GM18861 (cell line): ENCODE measurements around the gene HSP90AB1.

ENCODE experiments used
- ATAC-seq: cut with Tn5 transposase; IDR thresholded peaks from one replicate; pipeline ENCODE4 v1.9.1; 2021; ENCODE audit not compliant: unreplicated experiment

Gene HSP90AB1

DNA sequence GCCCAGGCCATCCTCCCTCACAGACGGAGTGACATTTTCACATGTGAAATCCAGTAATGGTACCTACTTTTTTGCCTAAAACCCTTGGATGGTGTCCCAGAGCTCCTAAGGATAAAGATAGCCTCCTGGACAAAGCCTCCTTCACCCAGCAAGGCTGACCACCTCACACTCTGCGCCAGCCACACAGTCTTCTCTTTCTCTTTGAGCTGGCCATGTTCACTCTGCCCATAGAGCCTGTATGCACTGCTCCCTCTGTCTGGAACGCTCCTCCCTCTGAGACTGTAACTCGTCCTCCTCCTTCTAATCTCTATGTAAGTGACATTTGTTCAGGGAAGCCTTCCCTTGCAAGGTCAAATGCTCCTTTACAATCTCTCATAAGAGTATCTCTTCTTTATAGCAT lies 38.0 kb downstream of the HSP90AB1 start:
- no peak for ATAC-seq

DNA sequence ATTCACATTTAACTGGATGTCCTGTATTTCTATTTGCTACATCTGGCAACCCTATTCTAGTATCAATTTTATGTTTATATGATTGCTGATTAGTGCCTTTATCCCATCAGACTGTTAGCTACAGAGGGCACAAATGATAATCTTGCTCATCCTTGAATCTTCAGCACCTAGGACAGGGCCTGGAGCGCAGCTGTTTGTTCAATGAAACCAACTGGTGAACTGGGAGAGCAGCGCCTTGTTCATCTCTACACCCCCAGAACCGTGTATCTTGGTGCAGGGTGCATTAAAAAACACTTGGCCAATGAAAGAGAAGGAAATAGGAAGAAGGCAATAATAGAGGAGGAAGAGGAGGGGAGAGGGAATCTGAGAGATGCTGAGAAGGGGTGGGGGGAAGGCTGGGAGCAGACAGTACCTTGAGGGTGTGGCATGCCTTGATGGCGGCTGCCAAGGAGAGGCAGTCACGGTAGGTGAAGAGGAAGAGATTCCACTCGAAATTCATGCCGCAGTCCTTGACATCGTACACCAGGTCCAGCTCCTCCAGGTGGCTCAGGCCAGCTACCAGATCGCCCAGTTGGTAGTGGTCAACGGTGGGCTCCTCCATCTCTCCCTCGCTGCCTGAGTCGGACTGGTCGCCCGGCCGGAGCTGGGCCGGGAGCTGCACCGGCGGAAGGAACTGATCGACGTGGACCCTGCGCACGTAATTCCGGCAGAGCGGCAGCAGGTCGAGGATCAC lies 38.8 kb downstream of the HSP90AB1 start:
- ATAC-seq: no peak

DNA sequence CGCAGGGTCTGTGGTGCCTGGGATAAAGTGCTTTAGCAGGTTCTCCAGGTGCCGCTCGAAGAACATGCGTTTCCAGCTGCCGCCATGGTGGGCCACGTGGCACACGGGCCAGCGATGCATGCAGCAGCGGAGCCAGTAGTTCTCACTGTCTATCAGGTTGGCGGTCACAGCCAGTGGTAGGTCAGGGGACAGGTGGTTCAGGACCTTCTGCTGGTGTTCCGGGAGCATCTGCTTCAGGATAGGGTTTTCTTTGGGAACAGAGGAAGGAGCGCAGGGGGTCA lies 39.3 kb downstream of the HSP90AB1 start:
- no peak for ATAC-seq

DNA sequence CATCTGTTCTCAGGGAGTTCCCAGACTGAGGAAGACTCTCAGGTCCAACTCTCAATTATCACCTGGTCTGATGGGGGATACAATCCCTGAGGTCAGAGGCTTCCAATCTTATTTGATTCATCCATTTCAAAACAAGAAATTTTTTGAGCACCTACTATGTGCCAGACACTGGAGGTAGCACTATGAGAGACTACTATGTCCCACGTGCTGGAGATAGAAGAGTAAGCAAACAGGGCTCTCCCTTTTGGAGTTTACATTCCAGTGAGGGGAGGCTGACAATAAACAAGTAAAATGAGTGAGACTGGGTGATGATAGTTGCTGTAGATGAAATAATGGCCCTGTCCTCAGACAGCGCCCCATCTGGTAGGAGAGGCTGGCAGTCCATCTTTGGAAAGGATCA lies 39.8 kb downstream of the HSP90AB1 start:
- ATAC-seq: no peak

DNA sequence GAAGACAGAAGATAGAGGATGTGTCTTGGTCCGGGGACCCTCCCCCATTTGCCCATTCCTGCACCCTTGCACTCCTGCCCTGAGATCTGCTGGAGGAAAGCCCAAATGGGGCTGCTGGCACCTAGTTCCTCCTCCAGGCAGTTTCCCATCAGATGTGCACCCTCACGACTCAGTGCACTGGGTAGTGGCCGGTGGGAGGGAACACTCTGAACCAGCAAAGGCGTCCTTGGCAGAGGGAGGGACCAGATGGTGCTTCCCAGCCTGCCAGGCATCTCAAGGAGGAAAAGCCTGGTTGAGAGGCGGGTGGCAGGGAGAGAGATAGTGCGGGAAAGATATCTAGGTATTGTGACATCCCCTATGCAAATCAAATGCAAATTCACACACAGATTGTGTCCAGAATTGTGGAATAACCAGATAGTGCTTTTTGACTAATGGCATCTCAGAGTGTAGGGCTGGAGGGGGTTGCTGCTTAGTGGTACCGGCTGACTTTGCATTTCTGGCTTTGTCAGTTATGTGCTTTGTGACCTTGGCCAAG lies 42.9 kb downstream of the HSP90AB1 start:
- no peak for ATAC-seq

DNA sequence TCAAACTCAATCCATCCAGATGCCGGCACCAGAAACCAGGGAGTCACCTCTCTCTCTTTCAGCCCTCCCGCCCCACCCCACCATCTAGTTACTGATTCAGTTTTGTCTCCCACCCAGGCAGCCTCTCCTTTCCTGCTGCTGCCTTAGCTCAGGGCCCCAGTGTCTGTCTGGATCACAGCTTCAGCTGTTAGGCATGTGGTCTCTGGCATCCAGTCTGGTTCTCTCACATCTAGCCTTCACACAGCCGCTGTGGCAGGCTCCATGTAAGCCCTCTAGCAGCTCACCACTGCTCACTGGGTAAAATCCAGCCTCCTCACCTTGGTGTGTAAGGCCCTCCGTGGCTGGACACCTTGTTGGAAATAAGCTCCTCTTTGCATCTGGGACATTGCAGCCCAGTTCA lies 44.9 kb downstream of the HSP90AB1 start:
- no peak for ATAC-seq

DNA sequence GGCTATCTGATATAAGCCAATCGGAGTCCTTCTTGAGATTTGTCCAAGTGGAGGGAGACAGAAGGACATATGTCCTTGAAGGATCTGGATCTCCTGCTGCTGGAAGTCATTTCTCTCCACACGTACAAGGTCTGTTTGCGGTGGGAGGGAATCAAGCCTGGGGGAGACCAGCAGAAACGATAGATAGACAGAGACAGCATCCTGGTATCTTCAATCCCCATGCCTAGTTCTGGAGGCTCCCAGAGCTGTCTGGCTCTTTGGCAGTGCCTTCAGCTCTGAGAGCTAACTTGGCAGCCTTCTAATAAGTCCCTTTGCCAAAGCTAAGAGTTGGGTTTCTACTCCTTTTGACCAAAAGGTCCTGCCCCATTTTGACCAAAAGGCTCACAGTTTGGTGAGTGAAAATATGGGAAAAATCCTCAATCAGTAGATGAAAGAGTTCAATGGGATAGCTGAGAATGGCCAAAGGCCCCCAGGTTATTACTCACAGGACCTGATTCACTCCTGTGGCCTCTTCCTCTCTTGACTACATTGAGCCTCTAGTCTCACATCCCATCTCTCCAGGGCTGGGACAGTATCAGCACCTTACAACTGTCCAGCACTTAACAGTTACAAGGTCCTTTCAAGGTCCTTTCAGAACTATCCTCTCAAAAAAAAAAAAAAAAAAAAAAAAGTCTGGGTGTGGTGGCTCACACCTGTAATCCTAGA lies 45.9 kb downstream of the HSP90AB1 start:
- no peak for ATAC-seq

DNA sequence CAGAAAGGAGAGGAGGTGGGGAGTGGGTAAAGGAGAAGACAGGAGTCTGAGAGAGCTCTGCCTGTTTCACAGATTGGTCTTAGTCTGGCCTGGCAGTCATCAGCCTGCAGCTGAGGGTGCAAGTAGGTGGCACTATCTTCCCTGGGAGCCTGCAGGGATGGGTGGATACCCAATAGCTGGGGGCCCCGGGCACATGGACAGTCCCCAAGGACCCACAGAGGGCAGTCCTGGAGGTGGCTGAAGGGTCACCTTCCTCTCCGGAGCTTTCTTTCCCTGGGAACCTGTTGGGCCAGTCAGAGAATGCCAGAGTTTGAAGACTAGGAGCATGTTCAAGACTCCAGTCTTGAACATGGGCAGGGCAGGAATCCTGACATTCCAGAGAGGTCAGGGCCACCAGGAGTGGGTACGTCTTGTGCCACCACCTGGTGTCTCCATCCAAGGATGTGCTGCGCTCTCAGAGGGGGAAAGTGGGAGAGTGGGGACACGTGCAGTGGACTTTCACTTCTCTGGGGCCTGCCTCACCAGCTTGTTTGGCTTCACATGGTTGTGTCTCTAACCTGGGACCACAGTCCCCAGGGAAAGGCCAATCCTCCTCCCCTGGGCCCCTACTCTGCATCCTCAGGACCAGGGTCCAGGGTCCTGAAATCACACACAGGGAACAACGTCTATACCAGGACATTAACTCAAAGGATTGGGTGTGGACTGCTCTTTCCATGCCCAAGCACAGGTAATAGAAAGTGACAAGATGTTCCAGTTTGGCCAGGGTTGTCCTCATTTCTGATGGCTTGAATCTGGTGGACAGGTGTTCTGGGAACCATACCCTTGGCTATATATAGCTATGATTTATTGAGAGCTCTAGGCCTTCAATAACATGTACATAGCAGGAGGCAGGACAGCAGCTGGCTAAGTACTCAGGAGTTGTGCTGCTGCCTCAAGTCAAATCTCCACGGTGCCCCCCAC lies 48.2 kb downstream of the HSP90AB1 start:
- ATAC-seq: no peak

DNA sequence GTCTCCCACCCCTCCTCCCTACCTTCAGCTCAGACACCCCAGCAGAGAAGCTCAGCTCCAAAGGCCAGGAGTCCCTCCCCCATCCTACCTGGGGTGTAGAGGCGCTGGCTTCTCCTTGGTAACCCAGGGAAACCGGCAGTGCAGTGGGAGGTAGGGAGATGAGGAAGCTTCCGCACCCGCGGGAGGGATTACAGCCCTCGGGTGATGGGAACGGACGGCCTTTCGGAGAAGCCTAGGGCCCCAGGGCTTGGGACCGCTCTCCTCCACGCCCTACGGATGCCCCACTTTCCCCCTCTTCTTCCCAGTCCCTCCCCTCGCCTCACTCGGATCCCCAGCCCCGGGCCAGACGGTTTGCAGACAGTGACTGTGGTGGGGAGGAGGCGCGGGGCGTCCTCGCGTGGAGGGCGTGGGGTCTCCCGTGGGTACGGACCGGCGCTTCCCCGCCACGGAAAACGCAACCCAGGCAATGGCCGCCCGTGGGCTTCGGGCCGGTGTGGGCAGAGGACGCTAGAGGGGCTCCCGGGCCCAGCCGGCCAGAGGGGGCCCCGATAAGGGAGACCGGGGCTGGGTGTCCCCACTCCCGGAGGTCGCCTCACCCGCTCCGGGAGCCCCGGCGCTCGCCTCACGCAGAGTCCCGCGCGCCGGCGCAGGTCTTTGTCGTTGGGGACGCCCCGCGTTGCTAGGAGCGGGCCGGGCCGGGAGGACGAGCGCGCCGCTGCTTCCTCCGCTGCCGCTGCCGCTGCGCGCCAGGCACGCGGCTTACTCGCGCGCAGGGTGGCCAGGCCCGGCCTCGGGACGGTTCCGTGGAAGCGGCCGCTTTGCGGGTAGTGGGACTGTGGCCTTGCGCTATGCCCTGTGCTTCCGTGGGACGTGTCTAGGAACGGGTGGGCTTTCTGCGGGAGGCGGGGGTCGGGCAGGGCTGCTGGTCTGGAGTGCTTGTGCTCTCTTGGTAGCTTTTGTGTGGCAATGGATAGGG lies 50.5 kb downstream of the HSP90AB1 start:
- no peak for ATAC-seq

DNA sequence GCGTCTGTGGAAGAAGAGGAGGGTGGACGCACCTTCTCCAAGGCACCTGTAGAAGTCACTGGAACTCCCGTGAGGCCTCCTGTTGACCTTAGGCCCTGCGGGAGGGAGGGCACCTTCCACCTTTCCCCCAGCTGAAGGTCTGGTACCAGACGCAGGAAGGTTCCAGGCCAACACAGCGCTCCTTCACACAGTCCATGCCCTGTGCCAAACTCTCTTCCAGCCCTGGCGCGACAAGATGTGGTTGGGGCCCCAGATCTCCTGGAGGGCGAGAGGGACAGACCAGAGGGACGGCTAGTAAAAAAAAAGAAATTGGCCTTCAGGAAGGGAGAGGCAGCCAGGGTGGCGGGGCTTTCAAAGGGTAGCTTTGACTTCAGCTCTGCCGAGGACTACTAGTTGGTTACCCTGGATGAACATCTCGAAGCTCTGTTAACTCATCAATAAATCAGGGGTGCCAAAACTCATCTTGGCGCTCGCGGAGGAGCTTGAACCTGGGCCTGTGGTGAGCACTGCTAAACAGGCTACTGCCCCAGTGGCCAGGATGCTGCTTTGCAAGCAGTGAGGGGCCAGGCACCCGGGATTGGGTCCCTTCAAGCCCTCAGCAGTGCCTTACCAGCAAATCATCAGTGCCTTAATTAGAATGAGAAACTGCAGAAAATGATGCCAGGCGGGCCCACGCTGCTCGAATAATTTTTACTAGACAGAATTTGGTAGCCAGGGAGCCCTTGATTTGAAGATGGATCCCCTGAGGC lies 51.3 kb downstream of the HSP90AB1 start:
- ATAC-seq: no peak

DNA sequence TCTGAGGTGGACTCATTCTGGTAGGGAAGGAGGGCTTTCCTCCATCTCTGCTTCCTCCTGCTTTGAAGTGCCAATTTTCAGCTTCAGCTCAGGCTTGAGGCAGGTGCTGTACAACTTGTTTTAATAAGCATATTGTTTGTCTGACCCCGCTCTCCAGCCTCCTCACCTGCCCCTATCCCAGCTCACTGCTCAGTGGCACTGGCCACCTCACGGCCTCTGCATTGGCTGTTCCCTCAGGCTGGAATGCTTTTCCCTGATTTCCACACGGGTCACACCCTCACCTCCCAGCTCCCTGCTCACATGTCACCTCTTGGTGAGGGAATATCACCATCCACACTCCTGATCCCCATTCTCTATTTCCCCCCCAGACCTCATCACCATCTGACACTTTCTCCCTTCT lies 52.0 kb downstream of the HSP90AB1 start:
- no peak for ATAC-seq

DNA sequence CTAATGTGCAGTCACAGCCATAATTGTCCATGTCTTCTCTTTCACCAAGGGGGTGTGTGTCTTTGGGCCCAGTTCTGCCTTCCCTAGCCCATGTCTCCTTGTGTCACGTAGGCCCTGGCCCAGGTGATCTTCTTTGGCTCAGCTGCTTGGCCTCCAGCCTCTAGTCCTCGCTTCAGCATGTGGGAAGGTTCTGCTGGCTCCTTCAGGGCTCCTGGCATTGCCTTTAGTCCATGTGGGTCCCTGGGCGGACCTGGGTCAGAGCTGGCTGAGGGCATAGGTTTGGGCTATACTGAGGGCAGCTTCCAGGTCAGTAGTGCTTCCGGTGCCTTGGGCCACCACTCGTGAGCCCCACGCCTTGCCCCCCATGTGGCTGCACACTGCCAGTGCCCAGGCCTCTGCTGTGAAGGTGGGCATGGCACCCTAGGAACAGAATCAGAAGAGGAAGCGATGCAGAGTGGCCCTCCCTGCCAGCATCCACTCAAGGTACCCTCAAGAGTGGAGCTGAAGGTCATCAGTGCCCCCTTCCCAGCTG lies 53.5 kb downstream of the HSP90AB1 start:
- ATAC-seq: no peak

DNA sequence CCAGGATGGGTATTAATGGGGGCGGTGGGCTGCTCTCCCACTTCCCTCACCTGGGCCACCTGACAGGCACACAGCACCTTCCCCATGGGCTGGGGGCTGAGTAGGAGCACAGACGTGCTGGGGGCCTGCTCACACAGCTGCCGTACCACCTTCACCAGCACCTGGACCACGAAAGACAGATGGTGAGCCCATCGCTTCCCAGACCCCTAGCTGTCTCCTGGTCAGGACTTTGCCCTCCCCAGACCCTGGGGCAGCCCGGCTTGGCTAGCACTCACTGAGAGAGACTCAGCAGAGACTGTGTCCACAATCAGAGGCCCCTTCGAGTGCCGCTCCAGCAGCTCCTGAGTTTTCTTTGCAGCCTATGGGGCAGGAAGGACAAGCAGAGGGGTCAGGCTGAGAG lies 54.2 kb downstream of the HSP90AB1 start:
- no peak for ATAC-seq

DNA sequence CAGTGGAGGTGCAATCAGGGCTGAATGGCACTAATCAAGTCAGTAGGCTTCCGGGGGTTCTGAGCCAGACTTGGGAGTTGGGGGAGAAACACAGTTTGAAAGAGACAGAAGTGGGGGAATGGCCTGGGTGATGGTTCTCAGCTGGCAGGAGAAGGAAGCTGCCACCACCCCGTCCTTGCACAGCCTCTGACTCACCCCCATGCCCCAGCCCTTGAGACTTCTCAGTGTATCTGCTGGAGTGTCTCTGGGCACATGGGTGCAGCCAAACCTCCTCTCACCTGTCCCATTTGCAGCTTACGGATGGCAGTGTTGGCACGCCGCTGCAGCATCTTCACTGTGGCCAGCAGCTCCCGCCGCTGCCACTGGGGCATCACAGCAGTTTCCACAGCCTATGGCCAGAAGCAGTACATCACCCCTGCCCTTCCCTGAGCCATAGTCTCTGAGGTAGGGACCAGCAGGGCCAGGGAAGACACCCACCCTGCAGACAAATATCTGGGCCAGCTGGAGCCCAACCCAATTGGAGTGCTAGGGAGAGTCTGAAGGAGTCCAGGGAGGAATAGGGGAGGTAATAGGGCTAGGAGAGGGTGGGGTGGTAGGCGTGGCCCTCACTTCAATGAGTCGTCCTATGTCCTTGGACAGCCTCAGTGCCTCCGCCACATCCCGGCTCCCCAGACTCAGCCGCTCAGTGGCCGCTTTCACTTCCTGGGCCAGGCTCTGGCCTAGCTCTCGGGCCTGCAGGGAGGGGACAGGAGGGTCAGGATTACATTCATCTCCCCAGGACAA lies 55.1 kb downstream of the HSP90AB1 start:
- ATAC-seq: no peak

DNA sequence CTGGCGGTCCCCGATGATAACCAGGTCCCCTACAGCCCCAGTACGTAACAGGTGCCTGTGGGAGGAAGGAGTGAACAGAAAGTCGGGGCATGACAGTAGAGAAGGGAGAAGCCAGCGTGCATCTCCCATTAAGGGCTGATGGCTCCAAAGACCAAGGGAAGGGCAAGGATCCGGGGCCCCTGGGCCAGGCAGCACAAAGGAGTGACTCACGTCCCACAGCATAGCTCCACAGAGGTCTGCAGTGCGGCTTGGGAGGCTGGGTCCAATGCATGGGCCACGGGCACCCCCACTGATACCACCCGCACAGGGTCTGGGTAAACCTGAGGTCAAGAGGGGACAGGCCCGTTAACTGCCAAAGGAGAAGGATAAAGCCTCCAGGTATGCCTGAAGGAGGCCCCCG lies 56.0 kb downstream of the HSP90AB1 start:
- no peak for ATAC-seq
